MM.1S (cell line): ENCODE measurements around the gene BSG.
"Not testable (repeated sequence)": the region's sequence is repeated elsewhere in the genome, so short reads cannot be mapped to it uniquely, and the experiment has no call there.

Source experiments
- CTCF ChIP-seq: fragments of 300-600 bp; sonication (generic); IDR thresholded peaks from 2 replicates; pipeline ENCODE4 v1.5.1; 2016; ENCODE audit warnings: antibody characterized with exemption, low read length, mixed read lengths
- EZH2 ChIP-seq: fragments of 300-600 bp; sonication (generic); optimal IDR thresholded peaks from 2 replicates; pipeline ENCODE3; 2017; ENCODE audit warnings: low read depth, mild to moderate bottlenecking, antibody characterized with exemption, low read length, mixed read lengths

GRCh38 chr19:603302-603639 lies 30.9 kb downstream of the BSG start:
- TF ChIP-seq EZH2, CTCF: not testable (repeated sequence)
